Lower leg skin (tissue), 4 donors: ENCODE measurements around the gene PRKAA1. TPM values are rescaled to one million over a fixed set of nuclear protein-coding genes. Genes with fewer than 3 reads are reported as not detected.

Source experiments
- DNase-seq, 2 donors: peaks; one replicate each; pipeline ENCODE4 v3.0.0-alpha.2; 2019; ENCODE audit warnings: low spot score in 2 of 2
- H3K4me3 ChIP-seq: fragments of 200-600 bp; sonication (generic); 2 replicates; pipeline ENCODE4 v1.5.1; 2017; ENCODE audit warnings: mild to moderate bottlenecking, low read depth; ENCODE audit not compliant: poor library complexity, severe bottlenecking
- POLR2A ChIP-seq, 2 donors: fragments of 450-650 bp; IDR thresholded peaks; one replicate each; pipeline ENCODE4 v1.6.1; 2016 to 2017; ENCODE audit warnings: antibody characterized with exemption in 2 of 2, mild to moderate bottlenecking in 1 of 2, moderate library complexity in 1 of 2
- WGBS, 2 donors: methylation state at CpG; one replicate each; pipeline ENCODE4 v1.1.5; 2018; 5-methylcytosine and 5-hydroxymethylcytosine counted together
- intact Hi-C: fragments of 100-400 bp; cut with DNase I; formaldehyde crosslinking; loops from one replicate; pipeline ENCODE4 v1.15.0; 2023; ENCODE audit warnings: low total_unique reads
- total RNA-seq, 4 donors: library from RNA; depleted of rRNA; stranded (reverse); fragments of >200 nt; gene quantifications; one replicate each; pipeline ENCODE4 v1.1.0, GENCODE V29; 2016
- TF ChIP-seq, protein P1 (sequence below), 3 donors: fragments of 450-650 bp; IDR thresholded peaks; one replicate each; pipeline ENCODE4 v1.5.1; 2016; ENCODE audit warnings: antibody characterized with exemption in 3 of 3, mild to moderate bottlenecking in 3 of 3, moderate library complexity in 2 of 3

PRKAA1 gene
- total RNA-seq, 4 donors from 2014 or later = 44.8 to 60.0 (median 54.9) TPM

DNA sequence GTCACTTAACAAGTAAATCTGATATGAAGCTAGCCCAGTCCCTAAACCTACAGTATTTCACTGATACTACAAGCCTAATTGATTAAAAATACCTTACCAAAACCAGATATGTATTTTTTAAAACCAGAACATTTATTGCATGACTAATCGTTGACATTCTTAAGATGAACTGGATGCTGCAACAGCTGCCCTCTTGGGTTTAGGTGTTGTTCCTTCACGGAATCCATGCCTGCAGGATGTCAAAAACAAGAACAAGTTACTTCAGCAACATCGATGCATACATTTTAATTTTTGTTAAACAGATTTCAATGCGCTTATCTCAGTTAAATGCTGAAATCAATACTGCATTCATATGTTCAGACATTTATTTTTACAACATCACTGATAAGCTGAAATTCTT is 34.2 kb upstream of the PRKAA1 start:
- intact Hi-C loops = no loop called here
- no peak overlapping the region for H3K4me3 ChIP-seq
- WGBS, 2 donors = 79 to 82% methylated on average over 4 of the region's 4 CpGs
- no peak for TF ChIP-seq POLR2A (IDR thresholded peaks at IDR 0.05)
- TF ChIP-seq, protein P1, sequence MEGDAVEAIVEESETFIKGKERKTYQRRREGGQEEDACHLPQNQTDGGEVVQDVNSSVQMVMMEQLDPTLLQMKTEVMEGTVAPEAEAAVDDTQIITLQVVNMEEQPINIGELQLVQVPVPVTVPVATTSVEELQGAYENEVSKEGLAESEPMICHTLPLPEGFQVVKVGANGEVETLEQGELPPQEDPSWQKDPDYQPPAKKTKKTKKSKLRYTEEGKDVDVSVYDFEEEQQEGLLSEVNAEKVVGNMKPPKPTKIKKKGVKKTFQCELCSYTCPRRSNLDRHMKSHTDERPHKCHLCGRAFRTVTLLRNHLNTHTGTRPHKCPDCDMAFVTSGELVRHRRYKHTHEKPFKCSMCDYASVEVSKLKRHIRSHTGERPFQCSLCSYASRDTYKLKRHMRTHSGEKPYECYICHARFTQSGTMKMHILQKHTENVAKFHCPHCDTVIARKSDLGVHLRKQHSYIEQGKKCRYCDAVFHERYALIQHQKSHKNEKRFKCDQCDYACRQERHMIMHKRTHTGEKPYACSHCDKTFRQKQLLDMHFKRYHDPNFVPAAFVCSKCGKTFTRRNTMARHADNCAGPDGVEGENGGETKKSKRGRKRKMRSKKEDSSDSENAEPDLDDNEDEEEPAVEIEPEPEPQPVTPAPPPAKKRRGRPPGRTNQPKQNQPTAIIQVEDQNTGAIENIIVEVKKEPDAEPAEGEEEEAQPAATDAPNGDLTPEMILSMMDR (IDR thresholded peaks at IDR 0.05) = no peak
- no peak for DNase-seq

DNA sequence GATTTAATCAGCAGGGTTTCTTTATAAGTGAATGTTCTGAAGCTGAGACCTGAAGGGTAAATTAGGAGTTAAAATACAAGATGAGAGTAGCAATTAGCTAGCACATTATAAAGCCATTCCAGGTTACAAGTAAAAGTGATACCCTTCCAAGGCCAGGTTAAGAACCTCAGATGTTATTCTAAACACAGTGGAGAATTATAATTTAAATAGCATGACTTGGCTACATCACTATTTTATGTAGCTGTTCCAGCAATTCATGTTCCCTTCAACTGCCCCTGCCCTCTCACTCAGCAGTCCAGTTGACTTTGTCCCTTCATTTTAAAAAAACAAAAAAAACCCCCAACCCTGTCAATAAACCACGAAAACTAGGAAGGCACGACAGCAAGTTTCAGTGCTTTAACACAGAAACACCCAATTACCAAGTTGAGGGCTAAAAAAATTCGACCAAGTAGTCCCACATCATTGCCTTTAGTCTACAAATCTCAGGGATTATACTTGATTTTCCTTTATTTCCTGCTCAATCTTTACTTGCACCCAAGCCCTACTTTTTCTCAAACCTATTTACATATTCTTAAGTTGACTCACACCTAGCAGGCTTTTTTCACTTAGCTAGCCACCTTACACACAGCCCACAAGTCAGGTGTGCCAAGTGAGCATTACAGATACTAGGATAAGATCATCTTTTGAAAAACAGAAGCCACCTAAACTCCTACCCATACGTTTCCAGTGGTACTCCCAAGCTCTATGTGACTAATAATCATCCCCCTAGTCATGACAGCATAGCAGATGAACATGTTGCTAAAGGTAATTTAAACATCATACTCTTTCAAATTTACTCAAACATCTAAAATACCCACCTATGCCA is 33.4 kb upstream of the PRKAA1 start:
- intact Hi-C loops = no loop called here
- H3K4me3 ChIP-seq = no peak overlapping the region
- TF ChIP-seq, protein P1 (IDR thresholded peaks at IDR 0.05) = no peak
- TF ChIP-seq POLR2A (IDR thresholded peaks at IDR 0.05) = no peak
- WGBS, 2 donors = 73 to 76% methylated on average over 4 of the region's 4 CpGs
- DNase-seq = no peak

DNA sequence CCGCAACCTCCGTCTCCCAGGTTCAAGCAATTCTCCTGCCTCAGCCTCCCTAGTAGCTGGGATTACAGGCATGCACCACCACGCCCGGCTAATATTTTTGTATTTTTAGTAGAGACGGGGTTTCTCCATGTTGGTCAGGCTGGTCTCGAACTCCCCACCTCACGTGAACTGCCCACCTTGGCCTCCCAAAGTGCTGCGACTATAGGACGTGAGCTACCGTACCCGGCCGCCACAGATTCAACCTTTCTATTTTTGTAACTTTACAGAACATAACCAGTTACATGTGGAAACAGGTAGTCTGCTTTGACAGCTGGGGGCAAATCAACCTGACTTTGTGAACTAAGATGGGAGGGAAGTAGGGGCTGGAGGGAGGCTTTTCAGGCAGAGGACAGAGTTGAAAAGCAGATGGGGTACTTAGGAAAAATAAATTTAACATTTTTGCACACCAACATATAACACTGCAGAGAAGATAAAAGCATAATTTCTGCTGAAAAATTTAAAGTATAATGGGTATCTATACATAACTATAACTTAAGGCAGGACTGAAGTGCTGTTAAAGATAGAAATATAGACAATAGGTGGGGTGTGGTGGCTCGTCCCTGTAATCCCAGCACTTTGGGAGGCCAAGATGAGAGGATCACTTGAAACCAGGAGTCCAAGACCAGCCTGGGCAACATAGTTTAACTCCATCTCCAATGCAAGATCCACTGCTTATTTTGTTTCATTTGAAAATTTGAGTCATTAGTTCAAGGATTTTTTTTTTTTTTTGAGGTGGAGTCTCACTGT is 31.8 kb upstream of the PRKAA1 start:
- no peak for DNase-seq
- intact Hi-C loops = no loop called here
- no peak overlapping the region for H3K4me3 ChIP-seq
- 94 to 96% methylated on average over 13 of the region's 13 CpGs for WGBS, 2 donors
- no peak for TF ChIP-seq POLR2A (IDR thresholded peaks at IDR 0.05)
- TF ChIP-seq, protein P1 (IDR thresholded peaks at IDR 0.05) = no peak

DNA sequence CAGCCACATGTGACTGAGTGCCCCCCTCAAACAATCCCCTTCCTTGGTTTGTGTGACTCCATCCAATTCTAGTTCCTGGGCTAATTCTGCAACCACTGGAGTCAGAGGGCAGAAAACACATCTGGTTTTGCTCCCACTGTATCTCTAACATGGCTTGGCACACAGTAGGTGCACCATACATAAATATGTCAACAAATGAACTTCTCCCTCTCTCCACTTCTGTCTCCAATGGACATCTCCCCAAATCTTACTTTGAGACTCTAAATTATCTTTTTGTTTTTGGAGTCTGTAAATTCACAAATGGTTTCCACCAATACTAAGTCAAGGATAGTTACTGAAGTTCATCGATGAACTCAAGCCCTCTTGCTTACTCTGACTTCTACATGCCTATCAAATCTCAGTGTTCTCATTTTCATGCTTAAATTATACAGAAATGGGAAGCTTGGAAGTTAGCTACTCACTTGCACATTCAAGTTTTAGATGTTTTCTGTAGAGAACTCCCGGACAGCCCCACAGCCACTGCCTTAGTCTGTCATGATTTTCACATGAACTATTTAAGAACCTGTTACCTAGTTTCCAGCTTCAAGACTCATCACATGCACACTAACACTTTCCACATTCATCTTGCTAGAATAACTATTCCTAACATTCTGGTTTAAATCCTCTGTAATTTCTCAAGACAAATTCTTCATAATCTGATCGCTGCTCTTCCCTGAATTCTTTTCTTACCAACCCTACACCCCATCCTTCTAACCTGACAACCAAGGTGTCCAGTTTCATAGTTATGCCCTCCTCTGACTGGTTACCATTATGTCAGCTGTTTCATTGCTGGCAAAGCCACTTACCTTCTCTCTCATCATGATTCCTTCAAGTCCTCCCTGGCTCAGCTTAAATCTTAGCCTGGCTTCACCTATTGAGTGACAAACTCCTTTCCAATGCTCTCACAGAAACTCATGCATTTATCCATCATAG is 30.8 kb upstream of the PRKAA1 start:
- WGBS, 2 donors = 95 to 97% methylated on average over 3 of the region's 3 CpGs

More for the DNA sequence above, 30.8 kb upstream of the PRKAA1 start:
- intact Hi-C loops = no loop called here
- DNase-seq = no peak
- no peak overlapping the region for H3K4me3 ChIP-seq
- TF ChIP-seq POLR2A (IDR thresholded peaks at IDR 0.05) = no peak
- TF ChIP-seq, protein P1 (IDR thresholded peaks at IDR 0.05) = no peak
